GM10266 (cell line): ENCODE results near the gene ASTN1.

ENCODE experiments used
- DNase-seq: peaks from one replicate; pipeline ENCODE4 v3.0.0; 2012; ENCODE audit errors: extremely low spot score
- CTCF ChIP-seq: IDR thresholded peaks from 2 replicates; pipeline ENCODE4 v1.5.1; 2012; ENCODE audit warnings: mild to moderate bottlenecking, low read depth; ENCODE audit not compliant: control insufficient read depth, insufficient read depth; ENCODE audit errors: missing control alignments

The ASTN1 gene

DNA sequence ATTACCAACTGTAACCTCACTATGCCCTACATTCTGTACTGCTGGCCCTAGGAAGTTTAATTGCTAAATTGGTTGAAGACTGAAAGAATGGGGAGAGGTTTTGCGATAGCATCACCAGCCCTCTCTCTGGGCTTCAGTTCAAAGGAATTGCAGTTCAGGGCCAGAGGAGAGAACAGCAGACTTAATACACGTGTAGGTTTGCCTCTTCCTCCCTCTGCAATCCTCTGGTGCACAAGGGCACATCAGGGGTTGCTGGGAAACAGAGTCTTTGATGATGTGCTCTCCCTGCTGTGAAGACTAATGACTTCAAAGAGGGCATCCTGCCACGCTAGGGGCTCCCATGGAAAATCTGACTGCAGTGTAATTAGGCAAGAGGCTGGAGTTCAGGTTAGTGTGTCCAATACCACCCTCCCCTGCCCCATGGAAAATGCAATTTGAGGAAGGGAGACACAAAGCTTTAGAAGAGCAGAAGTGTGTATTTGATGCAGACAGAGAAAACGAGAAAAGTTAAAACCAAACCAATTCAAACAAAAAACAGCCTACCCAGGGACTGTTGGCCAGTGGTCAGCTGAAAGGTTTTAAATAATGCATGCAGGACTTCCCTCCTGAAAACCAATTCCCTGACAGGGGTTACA is 167.9 kb downstream of the ASTN1 start:
- no peak for DNase-seq

GRCh38 chr1:176994931-176995596 is 169.4 kb downstream of the ASTN1 start:
- no peak for TF ChIP-seq CTCF
- DNase-seq: no peak

More for the DNA sequence above, 167.9 kb downstream of the ASTN1 start:
- TF ChIP-seq CTCF: no peak

DNA sequence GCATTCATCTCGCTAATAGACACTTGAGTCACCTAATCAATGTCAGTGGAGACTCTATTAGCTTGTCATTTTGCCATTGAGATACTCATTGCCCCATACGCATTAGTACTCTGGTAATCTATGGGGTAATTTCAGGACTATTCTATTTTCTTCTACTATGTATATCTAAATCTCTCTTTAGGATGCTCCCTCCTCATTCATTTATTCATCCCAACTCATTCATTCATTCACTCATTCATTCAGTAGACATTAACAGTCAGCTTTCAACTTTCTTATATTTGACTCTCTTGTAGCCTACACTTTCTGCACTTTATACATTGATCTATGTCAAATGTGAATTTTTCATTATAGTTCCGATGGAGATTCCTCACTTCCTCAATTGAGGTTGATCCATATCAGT is 170.9 kb downstream of the ASTN1 start:
- no peak for DNase-seq
- no peak for TF ChIP-seq CTCF

GRCh38 chr1:176989754-176990153 is 174.8 kb downstream of the ASTN1 start:
- no peak for TF ChIP-seq CTCF
- no peak for DNase-seq

DNA sequence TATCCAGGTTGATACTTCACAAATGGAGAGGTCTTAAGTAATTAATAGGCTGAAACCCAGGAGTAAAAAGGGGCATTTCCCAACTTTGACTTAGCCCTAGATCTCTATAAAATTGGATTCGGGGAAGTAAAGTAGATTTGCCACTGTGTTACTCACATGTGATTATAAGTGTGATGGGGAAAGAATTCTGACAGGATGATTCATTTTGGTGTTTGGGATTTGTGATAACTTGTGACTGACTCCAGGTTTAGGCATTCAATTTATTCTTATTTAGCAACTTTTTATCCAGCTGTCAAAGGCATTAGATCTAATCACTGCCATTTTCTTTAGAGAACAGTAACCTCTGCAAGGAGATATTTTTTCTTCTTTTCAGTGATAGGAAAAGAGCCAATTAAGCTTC is 175.5 kb downstream of the ASTN1 start:
- DNase-seq: no peak
- TF ChIP-seq CTCF: no peak

GRCh38 chr1:176987016-176987415 is 177.5 kb downstream of the ASTN1 start:
- DNase-seq: no peak
- no peak for TF ChIP-seq CTCF

GRCh38 chr1:176983731-176984130 is 180.8 kb downstream of the ASTN1 start:
- TF ChIP-seq CTCF: no peak

More at GRCh38 chr1:176983731-176984130, 180.8 kb downstream of the ASTN1 start:
- DNase-seq: no peak
